ENCODE measurements around the gene UBE2L3.

UBE2L3 gene

GRCh38 chr22:21582801-21583740, 15.6 kb downstream of the UBE2L3 start:
- ChIA-PET POLR2A (interaction anchor here (1.7 kb wide), 1 partner anchor 10 kb away, joined by 6 read pairs; no protein-coding TSS in a partner anchor), CTCF (interaction anchor here (0.7 to 1.6 kb wide), 3 partner anchors 9 to 46 kb away, joined by 4 to 5 read pairs (median 4); partner anchors contain the start of gene YDJC)
- no peak overlapping the region for H3K4me3 ChIP-seq (ENCODE audit: low read depth, low read length)
- H3K4me1 ChIP-seq (ENCODE audit: control insufficient read depth, insufficient read depth, low read length), result peaks cover 10% of the 10 kb centered on the region; the same call in 1 of the 2 replicates
- no peaks in the 10 kb centered on the region for H3K9me3 ChIP-seq (ENCODE audit: control insufficient read depth, insufficient read depth, low read depth, low read length)
- peaks cover 0 to 29% of the 10 kb centered on the region in 2 experiments; a peak in 2 of 3 replicates for H3K36me3 ChIP-seq (ENCODE audit: control insufficient read depth in 2 of 2, insufficient read depth in 1 of 2, low read length in 2 of 2)
- no peak for TF ChIP-seq ZNF37A (tag by site-specific recombination; IDR thresholded peaks at IDR 0.05)
- TF ChIP-seq ZFHX2 (tag by site-specific recombination; conservative IDR thresholded peaks at IDR 0.05), result peak; percentile 50
- TF ChIP-seq KLF7 (tag by site-specific recombination; IDR thresholded peaks at IDR 0.05; ENCODE audit: borderline replicate concordance), result no peak
- TF ChIP-seq ZSCAN4 (tag by site-specific recombination; IDR thresholded peaks at IDR 0.05), result no peak
- TF ChIP-seq BCL11B (tag by site-specific recombination; IDR thresholded peaks at IDR 0.05; ENCODE audit: low read depth), result no peak
- 0 out of 2 replicates have a peak, but pooled peaks have one; percentile 20 for TF ChIP-seq SCRT2 (tag by site-specific recombination; IDR thresholded peaks at IDR 0.05)
- TF ChIP-seq EGR2 (tag by site-specific recombination; IDR thresholded peaks at IDR 0.05; ENCODE audit: low read depth), result peak; percentile 39; the same call in 1 of the 2 replicates
- TF ChIP-seq ZNF416 (tag by site-specific recombination; IDR thresholded peaks at IDR 0.05), result no peak
- TF ChIP-seq ZNF280C (tag by site-specific recombination; IDR thresholded peaks at IDR 0.05), result no peak
- no peak for TF ChIP-seq TRIM28 (IDR thresholded peaks at IDR 0.05; ENCODE audit: borderline replicate concordance, low read length)
- no peak for TF ChIP-seq ZNF549 (tag by site-specific recombination; IDR thresholded peaks at IDR 0.05)
- peak overlapping the region; percentile 34 for H3K27ac ChIP-seq (ENCODE audit: extremely low read depth, low read depth, low read length)

GRCh38 chr22:21585389-21585788, 17.9 kb downstream of the UBE2L3 start:
- H3K27ac ChIP-seq (ENCODE audit: extremely low read depth, low read depth, low read length), result no peak overlapping the region
- H3K4me1 ChIP-seq (ENCODE audit: control insufficient read depth, insufficient read depth, low read length), result peaks cover 10% of the 10 kb centered on the region; the same call in 1 of the 2 replicates
- CTCF ChIA-PET, result interaction anchor here (0.6 kb wide), 2 partner anchors 28 to 1002 kb away, joined by 3 read pairs; no protein-coding TSS in a partner anchor
- peaks cover 0 to 26% of the 10 kb centered on the region in 2 experiments; a peak in 2 of 3 replicates for H3K36me3 ChIP-seq (ENCODE audit: control insufficient read depth in 2 of 2, insufficient read depth in 1 of 2, low read length in 2 of 2)
- no peak overlapping the region for H3K4me3 ChIP-seq (ENCODE audit: low read depth, low read length)
- no peaks in the 10 kb centered on the region for H3K9me3 ChIP-seq (ENCODE audit: control insufficient read depth, insufficient read depth, low read depth, low read length)
- POLR2A ChIA-PET, result no interaction called here
- TF ChIP-seq ZBTB7A (tag by site-specific recombination; IDR thresholded peaks at IDR 0.05; ENCODE audit: low read depth), result no peak

- TF ChIP-seq PRDM1 (tag by site-specific recombination; IDR thresholded peaks at IDR 0.05), result 0 out of 2 replicates have a peak, but pooled peaks have one; percentile 42
- TF ChIP-seq ZBTB26 (tag by site-specific recombination; optimal IDR thresholded peaks at IDR 0.05), result no peak
- Histone ChIP-seq H3K4me3 (ENCODE audit: low read depth, low read length) (no peak overlapping the region), H3K9me3 (ENCODE audit: control insufficient read depth, insufficient read depth, low read depth, low read length) (no peaks in the 10 kb centered on the region), H3K27ac (ENCODE audit: extremely low read depth, low read depth, low read length) (no peak overlapping the region), H3K36me3 (ENCODE audit: control insufficient read depth in 2 of 2, insufficient read depth in 1 of 2, low read length in 2 of 2) (peaks cover 0 to 47% of the 10 kb centered on the region in 2 experiments; a peak in 2 of 3 replicates), H3K4me1 (ENCODE audit: control insufficient read depth, insufficient read depth, low read length) (peaks cover 5% of the 10 kb centered on the region; the same call in 1 of the 2 replicates)
- POLR2A ChIA-PET, result no interaction called here
- CTCF ChIA-PET, result interaction anchor here (0.6 to 0.8 kb wide), 2 partner anchors 41 to 57 kb away, joined by 3 to 4 read pairs; no protein-coding TSS in a partner anchor
These were observed 20.5 kb downstream of the UBE2L3 start for GRCh38 chr22:21587803-21588611.

All from HEK293 (cell line).